Sigmoid colon (tissue), 7 donors: ENCODE data around the gene FBH1. TPM values are rescaled to one million over a fixed set of nuclear protein-coding genes. Genes with fewer than 3 reads are reported as not detected.

Source experiments
- DNase-seq: peaks from one replicate; pipeline ENCODE4 v3.0.0-alpha.2; 2019
- H3K27ac ChIP-seq, 4 donors: fragments of 200-600 bp; sonication (generic); one replicate each; pipeline ENCODE4 v1.5.1; 2016 to 2019; ENCODE audit warnings: mild to moderate bottlenecking in 1 of 4
- H3K27me3 ChIP-seq, 3 donors: fragments of 200-600 bp; sonication (generic); one replicate each; pipeline ENCODE4 v1.5.1; 2019; ENCODE audit warnings: mild to moderate bottlenecking in 1 of 3
- H3K36me3 ChIP-seq, 4 donors: fragments of 200-600 bp; sonication (generic); one replicate each; pipeline ENCODE4 v1.5.1; 2016 to 2019
- H3K4me1 ChIP-seq, 4 donors: fragments of 200-600 bp; sonication (generic); one replicate each; pipeline ENCODE4 v1.5.1; 2017 to 2019
- H3K4me3 ChIP-seq, 4 donors: fragments of 200-600 bp; sonication (generic); one replicate each; pipeline ENCODE4 v1.5.1; 2017 to 2019; ENCODE audit warnings: mild to moderate bottlenecking in 2 of 4, moderate library complexity in 1 of 4
- H3K9me3 ChIP-seq, 4 donors: fragments of 200-600 bp in 3 of 4; sonication (generic) in 3 of 4; one replicate each; pipeline versions ENCODE4 v1.5.1 to v1.6.1; 2013 to 2019
- CTCF ChIP-seq, 4 experiments: fragments of 450-650 bp in 3 of 4; fragments of 200-600 bp in 1 of 4; IDR thresholded peaks; one replicate each; pipeline ENCODE4 v1.5.1; 2016 to 2019; ENCODE audit warnings: antibody characterized with exemption in 4 of 4, mild to moderate bottlenecking in 3 of 4, moderate library complexity in 2 of 4
- EP300 ChIP-seq, 4 donors: sonication (generic); formaldehyde crosslinking; IDR thresholded peaks; one replicate each; pipeline ENCODE4 v1.6.1; 2017; ENCODE audit warnings: antibody characterized with exemption in 4 of 4
- POLR2A ChIP-seq, 2 donors: fragments of 450-650 bp; IDR thresholded peaks; one replicate each; pipeline ENCODE4 v1.6.1; 2016; ENCODE audit warnings: antibody characterized with exemption in 2 of 2, mild to moderate bottlenecking in 2 of 2, moderate library complexity in 2 of 2
- POLR2AphosphoS5 ChIP-seq, 4 donors: sonication (generic); formaldehyde crosslinking; IDR thresholded peaks; one replicate each; pipeline ENCODE4 v1.6.1; 2017; ENCODE audit warnings: antibody characterized with exemption in 4 of 4
- WGBS, 2 donors: extraction: QIAGEN DNeasy Blood & Tissue Kit; methylation state at CpG; one replicate each; pipeline ENCODE4 v1.1.7; 2013; 5-methylcytosine and 5-hydroxymethylcytosine counted together
- intact Hi-C: fragments of 100-400 bp; cut with DNase I; formaldehyde crosslinking; loops from one replicate; pipeline ENCODE4 v1.15.1; 2023
- polyA plus RNA-seq, 3 donors: library from polyadenylated mRNA; stranded (reverse); fragments of 200-250 nt; gene quantifications; one replicate each; pipeline ENCODE4 v1.2.3, GENCODE V29; 2013
- total RNA-seq, 4 donors: library from RNA; depleted of rRNA; stranded (reverse); fragments of >200 nt; gene quantifications; one replicate each; pipeline ENCODE4 v1.1.0, GENCODE V29; 2016
- donor health status: healthy with polysubstance abuse.
- donor health status: Bipolar disorder and iron deficiency.
- donor health status: healthy.

FBH1 gene
- total and polyA plus RNA-seq, 7 donors, result 31.2 to 85.9 (median 68.7) TPM

DNA sequence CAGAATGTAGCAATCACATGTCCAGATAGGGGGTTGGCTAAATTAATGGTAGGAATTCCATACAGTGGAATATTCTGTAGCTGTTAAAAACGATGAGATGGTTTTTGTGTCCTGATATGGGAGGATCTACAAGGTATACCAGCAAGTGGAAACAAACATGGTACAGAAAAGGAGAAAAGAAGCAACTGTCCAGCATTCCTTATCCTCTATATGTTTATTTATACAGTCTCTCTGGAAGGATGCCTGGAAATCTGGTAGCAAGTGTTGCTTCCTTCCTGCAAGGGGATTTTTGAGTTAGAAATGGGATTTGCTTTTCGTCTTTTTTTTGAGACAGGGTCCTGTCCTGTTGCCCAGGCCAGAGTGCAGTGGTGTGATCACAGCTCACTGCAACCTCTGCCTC lies 68.0 kb downstream of the FBH1 start:
- Histone ChIP-seq H3K4me3 (no peak overlapping the region), H3K9me3 (no peaks in the 10 kb centered on the region), H3K27ac (no peak overlapping the region), H3K27me3 (no peaks in the 10 kb centered on the region), H3K4me1 (no peaks in the 10 kb centered on the region), H3K36me3 (peaks cover 0 to 10% (median 0%) of the 10 kb centered on the region in 4 donors)
- intact Hi-C loops, result no loop called here
- TF ChIP-seq POLR2AphosphoS5 (IDR thresholded peaks at IDR 0.05) (no peak), POLR2A (IDR thresholded peaks at IDR 0.05) (no peak), CTCF (IDR thresholded peaks at IDR 0.05) (no peak), EP300 (IDR thresholded peaks at IDR 0.05) (no peak)
- no peak for DNase-seq
- WGBS, 2 donors, result 74 to 81% methylated on average over 2 of the region's 2 CpGs

GRCh38 chr10:5958675-5959074 lies 68.6 kb downstream of the FBH1 start:
- Histone ChIP-seq H3K9me3 (no peaks in the 10 kb centered on the region), H3K27ac (no peak overlapping the region), H3K4me3 (no peak overlapping the region), H3K27me3 (no peaks in the 10 kb centered on the region), H3K36me3 (peaks cover 0 to 10% (median 0%) of the 10 kb centered on the region in 4 donors), H3K4me1 (no peaks in the 10 kb centered on the region)
- TF ChIP-seq EP300 (IDR thresholded peaks at IDR 0.05) (no peak), CTCF (IDR thresholded peaks at IDR 0.05) (no peak), POLR2A (IDR thresholded peaks at IDR 0.05) (no peak)
- WGBS, 2 donors, result 84 to 86% methylated on average over 6 of the region's 6 CpGs
- intact Hi-C loops, result no loop called here
- no peak for DNase-seq

DNA sequence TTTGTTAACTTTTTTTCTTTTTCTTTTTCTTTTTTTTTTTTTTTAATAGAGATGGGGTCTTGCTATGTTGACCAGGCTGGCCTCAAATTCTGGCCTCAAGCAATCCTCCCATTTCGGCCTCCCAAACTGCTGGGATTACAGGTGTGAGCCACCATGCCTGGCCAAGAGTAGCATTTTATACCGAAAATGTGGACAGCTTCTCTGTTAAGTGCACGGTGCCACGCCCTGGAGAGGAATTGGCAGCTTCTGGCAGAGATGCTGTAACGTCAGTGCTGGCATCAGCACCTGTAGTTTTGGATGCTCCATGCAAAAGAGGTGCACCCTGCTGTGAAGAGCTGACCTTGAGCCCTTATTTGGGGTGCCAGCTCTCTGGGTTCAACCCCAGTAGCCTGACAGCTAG lies 69.1 kb downstream of the FBH1 start:
- Histone ChIP-seq H3K9me3 (no peaks in the 10 kb centered on the region), H3K27me3 (no peaks in the 10 kb centered on the region), H3K4me3 (no peak overlapping the region), H3K36me3 (peaks cover 0 to 10% (median 0%) of the 10 kb centered on the region in 4 donors), H3K4me1 (no peaks in the 10 kb centered on the region), H3K27ac (no peak overlapping the region)
- intact Hi-C loops, result no loop called here
- TF ChIP-seq POLR2AphosphoS5 (IDR thresholded peaks at IDR 0.05) (no peak), CTCF (IDR thresholded peaks at IDR 0.05) (no peak), POLR2A (IDR thresholded peaks at IDR 0.05) (no peak), EP300 (IDR thresholded peaks at IDR 0.05) (no peak)
- 69 to 88% methylated on average over 5 of the region's 5 CpGs for WGBS, 2 donors
- peak; percentile 37 for DNase-seq

GRCh38 chr10:5959581-5960069 lies 69.6 kb downstream of the FBH1 start:
- H3K4me3 ChIP-seq, result no peak overlapping the region
- no peaks in the 10 kb centered on the region for H3K27me3 ChIP-seq
- no peaks in the 10 kb centered on the region for H3K9me3 ChIP-seq
- intact Hi-C loops, result no loop called here
- TF ChIP-seq POLR2A (IDR thresholded peaks at IDR 0.05) (no peak), CTCF (IDR thresholded peaks at IDR 0.05) (no peak), EP300 (IDR thresholded peaks at IDR 0.05) (no peak), POLR2AphosphoS5 (IDR thresholded peaks at IDR 0.05) (no peak)
- WGBS, 2 donors, result 93 to 97% methylated on average over 10 of the region's 10 CpGs
- no peaks in the 10 kb centered on the region for H3K4me1 ChIP-seq
- no peak overlapping the region for H3K27ac ChIP-seq
- peaks cover 0 to 10% (median 0%) of the 10 kb centered on the region in 4 donors for H3K36me3 ChIP-seq
- DNase-seq, result peak; percentile 48
